HG03135 (cell line): ENCODE results near the gene C14orf93.

Experiments used
- ATAC-seq: cut with Tn5 transposase; IDR thresholded peaks from one replicate; pipeline ENCODE4 v1.9.1; 2021; ENCODE audit warnings: mild to moderate bottlenecking, moderate library complexity; ENCODE audit not compliant: unreplicated experiment

Gene C14orf93

GRCh38 chr14:22995889-22996625, 13.9 kb downstream of the C14orf93 start:
- no peak for ATAC-seq

GRCh38 chr14:22994762-22995275, 15.1 kb downstream of the C14orf93 start:
- ATAC-seq, result peak; percentile 60

- no peak for ATAC-seq
These were observed 16.4 kb downstream of the C14orf93 start for GRCh38 chr14:22993517-22993916.

- ATAC-seq, result no peak
These were observed 18.1 kb downstream of the C14orf93 start for GRCh38 chr14:22991852-22992251.

- ATAC-seq, result no peak
These were observed 22.7 kb downstream of the C14orf93 start for GRCh38 chr14:22987291-22987690.

GRCh38 chr14:22986508-22987054, 23.4 kb downstream of the C14orf93 start:
- ATAC-seq, result no peak

GRCh38 chr14:22985894-22986507, 23.9 kb downstream of the C14orf93 start:
- no peak for ATAC-seq

GRCh38 chr14:22984959-22985658, 24.8 kb downstream of the C14orf93 start:
- no peak for ATAC-seq

- no peak for ATAC-seq
These were observed 27.3 kb downstream of the C14orf93 start, which contains the start of gene AJUBA for GRCh38 chr14:22982477-22983245. AJUBA (minus strand) TSS chr14:22982551; CDS start chr14:22982266, 285 bp downstream.

GRCh38 chr14:22981876-22982476, 28.0 kb downstream of the C14orf93 start:
- no peak for ATAC-seq

GRCh38 chr14:22981090-22981875, 28.7 kb downstream of the C14orf93 start:
- no peak for ATAC-seq

GRCh38 chr14:22980672-22981089, 29.3 kb downstream of the C14orf93 start:
- no peak for ATAC-seq

GRCh38 chr14:22979748-22980392, 30.1 kb downstream of the C14orf93 start:
- no peak for ATAC-seq

GRCh38 chr14:22978981-22979671, 30.8 kb downstream of the C14orf93 start:
- ATAC-seq, result no peak

- ATAC-seq, result no peak
These were observed 31.5 kb downstream of the C14orf93 start for GRCh38 chr14:22978487-22978837.

GRCh38 chr14:22977684-22978486, 32.1 kb downstream of the C14orf93 start:
- ATAC-seq, result no peak

GRCh38 chr14:22977434-22977683, 32.6 kb downstream of the C14orf93 start:
- no peak for ATAC-seq
